ENCODE measurements around the gene PHEX.
A peak's percentile ranks its signal among the peaks of the same experiment; 100 is the strongest.

The PHEX gene

GRCh38 chrX:22059775-22060174 lies 27.6 kb downstream of the PHEX start:
- Histone ChIP-seq H3K27me3 (ENCODE audit: insufficient read depth, poor library complexity, severe bottlenecking) (no peaks in the 10 kb centered on the region), H3K27ac (replicated peaks) (no peak overlapping the region), H3K4me3 (replicated peaks; ENCODE audit: insufficient read depth, low read length) (no peak overlapping the region)
- DNase-seq (ENCODE audit: low read depth in 1 of 2, low spot score in 1 of 2), result no peak
- TF ChIP-seq POLR2AphosphoS5 (IDR thresholded peaks at IDR 0.05; ENCODE audit: low read depth) (no peak), SPI1 (IDR thresholded peaks at IDR 0.05; ENCODE audit: borderline replicate concordance, low read depth) (no peak), CTCF (IDR thresholded peaks at IDR 0.05; ENCODE audit: insufficient read depth, low read length) (no peak), GABPA (IDR thresholded peaks at IDR 0.05; ENCODE audit: low read depth) (no peak)
- TF ChIP-seq, protein P1, sequence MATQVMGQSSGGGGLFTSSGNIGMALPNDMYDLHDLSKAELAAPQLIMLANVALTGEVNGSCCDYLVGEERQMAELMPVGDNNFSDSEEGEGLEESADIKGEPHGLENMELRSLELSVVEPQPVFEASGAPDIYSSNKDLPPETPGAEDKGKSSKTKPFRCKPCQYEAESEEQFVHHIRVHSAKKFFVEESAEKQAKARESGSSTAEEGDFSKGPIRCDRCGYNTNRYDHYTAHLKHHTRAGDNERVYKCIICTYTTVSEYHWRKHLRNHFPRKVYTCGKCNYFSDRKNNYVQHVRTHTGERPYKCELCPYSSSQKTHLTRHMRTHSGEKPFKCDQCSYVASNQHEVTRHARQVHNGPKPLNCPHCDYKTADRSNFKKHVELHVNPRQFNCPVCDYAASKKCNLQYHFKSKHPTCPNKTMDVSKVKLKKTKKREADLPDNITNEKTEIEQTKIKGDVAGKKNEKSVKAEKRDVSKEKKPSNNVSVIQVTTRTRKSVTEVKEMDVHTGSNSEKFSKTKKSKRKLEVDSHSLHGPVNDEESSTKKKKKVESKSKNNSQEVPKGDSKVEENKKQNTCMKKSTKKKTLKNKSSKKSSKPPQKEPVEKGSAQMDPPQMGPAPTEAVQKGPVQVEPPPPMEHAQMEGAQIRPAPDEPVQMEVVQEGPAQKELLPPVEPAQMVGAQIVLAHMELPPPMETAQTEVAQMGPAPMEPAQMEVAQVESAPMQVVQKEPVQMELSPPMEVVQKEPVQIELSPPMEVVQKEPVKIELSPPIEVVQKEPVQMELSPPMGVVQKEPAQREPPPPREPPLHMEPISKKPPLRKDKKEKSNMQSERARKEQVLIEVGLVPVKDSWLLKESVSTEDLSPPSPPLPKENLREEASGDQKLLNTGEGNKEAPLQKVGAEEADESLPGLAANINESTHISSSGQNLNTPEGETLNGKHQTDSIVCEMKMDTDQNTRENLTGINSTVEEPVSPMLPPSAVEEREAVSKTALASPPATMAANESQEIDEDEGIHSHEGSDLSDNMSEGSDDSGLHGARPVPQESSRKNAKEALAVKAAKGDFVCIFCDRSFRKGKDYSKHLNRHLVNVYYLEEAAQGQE (IDR thresholded peaks at IDR 0.05; ENCODE audit: insufficient replicate concordance, low read depth), result no peak

- H3K4me3 ChIP-seq (replicated peaks; ENCODE audit: insufficient read depth, low read length), result no peak overlapping the region
- TF ChIP-seq SPI1 (IDR thresholded peaks at IDR 0.05; ENCODE audit: borderline replicate concordance, low read depth), result no peak
- TF ChIP-seq, protein P1 (IDR thresholded peaks at IDR 0.05; ENCODE audit: insufficient replicate concordance, low read depth), result no peak
- no peak for TF ChIP-seq CTCF (IDR thresholded peaks at IDR 0.05; ENCODE audit: insufficient read depth, low read length)
- TF ChIP-seq GABPA (IDR thresholded peaks at IDR 0.05; ENCODE audit: low read depth), result no peak
- no peak for TF ChIP-seq POLR2AphosphoS5 (IDR thresholded peaks at IDR 0.05; ENCODE audit: low read depth)
- no peaks in the 10 kb centered on the region for H3K27me3 ChIP-seq (ENCODE audit: insufficient read depth, poor library complexity, severe bottlenecking)
- no peak overlapping the region for H3K27ac ChIP-seq (replicated peaks)
- no peak for DNase-seq (ENCODE audit: low read depth in 1 of 2, low spot score in 1 of 2)
These were observed 28.5 kb downstream of the PHEX start for GRCh38 chrX:22060415-22061280.

GRCh38 chrX:22063284-22063683 lies 31.2 kb downstream of the PHEX start:
- DNase-seq (ENCODE audit: low read depth in 1 of 2, low spot score in 1 of 2), result peak; percentile 30 to 69
- H3K4me3 ChIP-seq (replicated peaks; ENCODE audit: insufficient read depth, low read length), result no peak overlapping the region
- no peaks in the 10 kb centered on the region for H3K27me3 ChIP-seq (ENCODE audit: insufficient read depth, poor library complexity, severe bottlenecking)
- H3K27ac ChIP-seq (replicated peaks), result no peak overlapping the region
- TF ChIP-seq POLR2AphosphoS5 (IDR thresholded peaks at IDR 0.05; ENCODE audit: low read depth) (0 out of 2 replicates have a peak, but pooled peaks have one; percentile 31), SPI1 (IDR thresholded peaks at IDR 0.05; ENCODE audit: borderline replicate concordance, low read depth) (no peak)

DNA sequence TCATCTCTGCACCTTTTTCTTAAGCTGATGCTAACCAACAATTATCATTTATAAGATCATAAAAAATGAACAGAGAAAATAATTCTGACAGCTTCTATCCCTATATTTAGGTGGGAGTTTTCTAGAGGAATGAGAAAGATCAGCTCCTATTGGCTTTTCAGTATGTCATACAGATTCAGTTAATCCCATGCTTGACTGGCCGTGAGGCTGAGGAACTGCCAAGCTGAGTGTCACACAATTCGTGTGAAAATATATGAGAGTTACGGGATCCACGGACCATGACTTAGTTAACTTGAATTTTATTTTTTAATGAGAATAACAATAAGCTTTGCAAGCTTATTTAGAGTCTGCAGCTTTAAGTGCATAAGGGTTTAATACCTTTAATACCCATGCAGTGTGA lies 37.5 kb downstream of the PHEX start:
- TF ChIP-seq CTCF (IDR thresholded peaks at IDR 0.05; ENCODE audit: insufficient read depth, low read length) (no peak), POLR2AphosphoS5 (IDR thresholded peaks at IDR 0.05; ENCODE audit: low read depth) (no peak), SPI1 (IDR thresholded peaks at IDR 0.05; ENCODE audit: borderline replicate concordance, low read depth) (no peak), GABPA (IDR thresholded peaks at IDR 0.05; ENCODE audit: low read depth) (no peak)
- TF ChIP-seq, protein P1 (IDR thresholded peaks at IDR 0.05; ENCODE audit: insufficient replicate concordance, low read depth), result no peak
- H3K27ac ChIP-seq (replicated peaks), result no peak overlapping the region
- H3K27me3 ChIP-seq (ENCODE audit: insufficient read depth, poor library complexity, severe bottlenecking), result no peaks in the 10 kb centered on the region
- DNase-seq (ENCODE audit: low read depth in 1 of 2, low spot score in 1 of 2), result no peak
- no peak overlapping the region for H3K4me3 ChIP-seq (replicated peaks; ENCODE audit: insufficient read depth, low read length)
